ENCODE measurements around the gene ATRN. TPM values are rescaled to one million over a fixed set of nuclear protein-coding genes. Genes with fewer than 3 reads are reported as not detected.

ATRN gene
- total and polyA plus RNA-seq, 2 of the 8 experiments (the other 6 are each of a cell fraction or from before 2014, with no cell fraction given): 12.0 to 17.4 TPM

- DNase-seq (ENCODE audit: low read depth in 1 of 2, low spot score in 2 of 2) (no peak), FAIRE-seq (peak; percentile 87)
- Histone ChIP-seq H2BK20ac (ENCODE audit: low read length) (no peak overlapping the region), H4K91ac (replicated peaks; ENCODE audit: insufficient read length, low read length) (no peak overlapping the region), H4K5ac (ENCODE audit: insufficient read length, low read depth, low read length) (no peak overlapping the region), H3K14ac (ENCODE audit: insufficient read length) (no peak overlapping the region), H3K23me2 (ENCODE audit: low read depth, low read length) (no peaks in the 10 kb centered on the region), H3K36me3 (ENCODE audit: control insufficient read depth in 2 of 4, insufficient read depth in 4 of 4, low read length in 3 of 4) (peaks cover 0 to 10% (median 2%) of the 10 kb centered on the region in 4 experiments; a peak in 4 of 8 replicates), H3K4me3 (ENCODE audit: extremely low read depth in 1 of 4, insufficient read depth in 2 of 4, low read depth in 3 of 4, low read length in 4 of 4) (no peak overlapping the region), H2BK15ac (ENCODE audit: low read length) (no peak overlapping the region), H3K18ac (ENCODE audit: extremely low read depth, low read length) (no peak overlapping the region), H4K8ac (ENCODE audit: extremely low read depth, insufficient read depth, low read length) (no peak overlapping the region), H2BK5ac (ENCODE audit: low read depth, low read length) (no peak overlapping the region), H2BK120ac (replicated peaks; ENCODE audit: low read depth, low read length) (no peak overlapping the region), H3K79me1 (ENCODE audit: low read depth, low read length) (no peaks in the 10 kb centered on the region), H3K4me1 (replicated peaks in 1 of 4; ENCODE audit: control insufficient read depth in 3 of 4, insufficient read depth in 4 of 4, low read length in 3 of 4) (no peaks in the 10 kb centered on the region), H3K4me2 (ENCODE audit: insufficient read depth in 1 of 2, low read depth in 2 of 2, low read length in 2 of 2) (no peak overlapping the region), H3K9me3 (ENCODE audit: insufficient read depth in 2 of 2, low read depth in 1 of 2, low read length in 1 of 2) (no peaks in the 10 kb centered on the region), H2BK12ac (ENCODE audit: low read depth, low read length) (no peak overlapping the region), H3K79me2 (ENCODE audit: control insufficient read depth in 1 of 2, insufficient read depth in 2 of 2, low read length in 2 of 2) (no peaks in the 10 kb centered on the region), H3K56ac (replicated peaks; ENCODE audit: insufficient read length, low read depth, low read length) (no peak overlapping the region), H3K27ac (ENCODE audit: low read depth, low read length) (no peak overlapping the region), H3K4ac (replicated peaks; ENCODE audit: insufficient read length, low read depth, low read length) (no peak overlapping the region), H3K23ac (ENCODE audit: insufficient read length) (no peak overlapping the region), H2AFZ (ENCODE audit: low read length) (no peak overlapping the region), H4K20me1 (replicated peaks in 1 of 2; ENCODE audit: control insufficient read depth in 1 of 2, insufficient read depth in 2 of 2, low read length in 2 of 2) (no peaks in the 10 kb centered on the region), H3K27me3 (replicated peaks in 1 of 4; ENCODE audit: control insufficient read depth in 3 of 4, extremely low read depth in 1 of 4, insufficient read depth in 3 of 4, low read length in 3 of 4) (no peaks in the 10 kb centered on the region), H3K9ac (replicated peaks in 1 of 4; ENCODE audit: extremely low read depth in 1 of 4, low read depth in 3 of 4, low read length in 3 of 4) (no peak overlapping the region), H2AK5ac (ENCODE audit: low read depth, low read length) (no peak overlapping the region)
- CTCF ChIA-PET (ENCODE audit: partially characterized antibody): interaction anchor here (0.6 to 2.1 kb wide), 19 partner anchors 9 to 245 kb away, joined by 3 to 11 read pairs (median 3); no protein-coding TSS in a partner anchor
- TF ChIP-seq CTCF (IDR thresholded peaks at IDR 0.05; ENCODE audit: control extremely low read depth in 1 of 3, insufficient read depth in 1 of 3, low read depth in 1 of 3, low read length in 3 of 3) (peak in 2 of 3 experiments; percentile 36 to 53; a peak in 2 of 4 replicates), CBX5 (IDR thresholded peaks at IDR 0.05; ENCODE audit: low read depth, low read length) (no peak), RAD21 (IDR thresholded peaks at IDR 0.05 in 1 of 2, conservative IDR thresholded peaks at IDR 0.05 in 1 of 2; ENCODE audit: low read depth in 2 of 2, low read length in 2 of 2) (peak; percentile 50 to 58; a peak in 3 of 4 replicates)
- POLR2A ChIA-PET (ENCODE audit: partially characterized antibody): no interaction called here
- WGBS, 2 experiments (ENCODE audit: extremely low coverage in 1 of 2, insufficient coverage in 1 of 2, insufficient read length in 1 of 2, insufficient replicate concordance in 2 of 2, low coverage in 1 of 2, low lambda C conversion rate in 2 of 2, missing lambda C conversion rate in 1 of 2): 81% methylated on average over 3 of the region's 3 CpGs; no CpG with 5 or more reads in 1 of the 2 experiments
Measured at GRCh38 chr20:3580412-3580811, 109.6 kb downstream of the ATRN start.

All from H1 (cell line).